NCI-H2171 (cell line): ENCODE data around the gene RNF121.

Source experiments
- DNase-seq: peaks from one replicate; lab custom pipeline; 2025; lab: John Stamatoyannopoulos, UW

The RNF121 gene

GRCh38 chr11:71935338-71935925 lies 6.6 kb downstream of the RNF121 start:
- no peak for DNase-seq

- DNase-seq = no peak
Observed at GRCh38 chr11:71936825-71937224, 8.0 kb downstream of the RNF121 start.

GRCh38 chr11:71937826-71938225 lies 9.0 kb downstream of the RNF121 start:
- no peak for DNase-seq

GRCh38 chr11:71940561-71941219 lies 11.8 kb downstream of the RNF121 start:
- peak; percentile 30 for DNase-seq

- DNase-seq = no peak
Observed at GRCh38 chr11:71946144-71946571, 17.3 kb downstream of the RNF121 start.

- no peak for DNase-seq
Observed at GRCh38 chr11:71947498-71947897, 18.7 kb downstream of the RNF121 start.

- no peak for DNase-seq
Observed at GRCh38 chr11:71948314-71949027, 19.6 kb downstream of the RNF121 start.

- DNase-seq = no peak
Observed at GRCh38 chr11:71949034-71949433, 20.2 kb downstream of the RNF121 start.

- DNase-seq = no peak
Observed at GRCh38 chr11:71951741-71952310, 23.0 kb downstream of the RNF121 start.

- no peak for DNase-seq
Observed at GRCh38 chr11:71955898-71956456, 27.1 kb downstream of the RNF121 start.

GRCh38 chr11:71962428-71963038 lies 33.7 kb downstream of the RNF121 start:
- DNase-seq = no peak

- DNase-seq = no peak
Observed at GRCh38 chr11:71963468-71963867, 34.6 kb downstream of the RNF121 start.

GRCh38 chr11:71964641-71965040 lies 35.8 kb downstream of the RNF121 start:
- no peak for DNase-seq

- no peak for DNase-seq
Observed at GRCh38 chr11:71971680-71972079, 42.8 kb downstream of the RNF121 start.

- no peak for DNase-seq
Observed at GRCh38 chr11:71976551-71976950, 47.7 kb downstream of the RNF121 start.

- DNase-seq = no peak
Observed at GRCh38 chr11:71977090-71977489, 48.2 kb downstream of the RNF121 start.

GRCh38 chr11:71977743-71978418 lies 49.0 kb downstream of the RNF121 start:
- DNase-seq = no peak

GRCh38 chr11:71979094-71979493 lies 50.2 kb downstream of the RNF121 start:
- no peak for DNase-seq

- DNase-seq = no peak
Observed at GRCh38 chr11:71979602-71980001, 50.8 kb downstream of the RNF121 start.

GRCh38 chr11:71986131-71986530 lies 57.3 kb downstream of the RNF121 start:
- no peak for DNase-seq

GRCh38 chr11:71987521-71987920 lies 58.7 kb downstream of the RNF121 start:
- DNase-seq = no peak

- no peak for DNase-seq
Observed at GRCh38 chr11:71988050-71988449, 59.2 kb downstream of the RNF121 start.
